Brain microvascular endothelial cell (primary cell): ENCODE measurements around the gene P3R3URF.

Source experiments
- DNase-seq: peaks from one replicate; pipeline ENCODE4 v3.0.0-alpha.2; 2020
- H3K27ac ChIP-seq: fragments of 250-450 bp; sonication (Bioruptor Pico); 2 replicates; pipeline ENCODE4 v1.5.1; 2020; ENCODE audit warnings: mild to moderate bottlenecking, moderate library complexity
- H3K27me3 ChIP-seq: fragments of 250-450 bp; sonication (Bioruptor Pico); replicated peaks from 2 replicates; pipeline ENCODE4 v1.5.1; 2020; ENCODE audit warnings: mild to moderate bottlenecking
- H3K36me3 ChIP-seq: fragments of 250-450 bp; sonication (Bioruptor Pico); replicated peaks from 2 replicates; pipeline ENCODE4 v1.5.1; 2020; ENCODE audit warnings: mild to moderate bottlenecking
- H3K4me3 ChIP-seq: 2 replicates; pipeline ENCODE4 v1.5.1; 2011; ENCODE audit warnings: low read depth, mild to moderate bottlenecking, control low read depth, low read length, moderate library complexity
- in situ Hi-C: cut with HindIII; loops from 2 replicates; pipeline ENCODE4 v1.10.0; 2017; ENCODE audit warnings: low sequenced_read_pairs, low pct_ligation_motif_present
- TF ChIP-seq, protein P1 (sequence below): IDR thresholded peaks from 2 replicates; pipeline ENCODE4 v1.5.1; 2011; ENCODE audit warnings: low read depth, mild to moderate bottlenecking, moderate library complexity, low read length, control low read depth, inconsistent platforms; ENCODE audit errors: missing control alignments

The P3R3URF gene

DNA sequence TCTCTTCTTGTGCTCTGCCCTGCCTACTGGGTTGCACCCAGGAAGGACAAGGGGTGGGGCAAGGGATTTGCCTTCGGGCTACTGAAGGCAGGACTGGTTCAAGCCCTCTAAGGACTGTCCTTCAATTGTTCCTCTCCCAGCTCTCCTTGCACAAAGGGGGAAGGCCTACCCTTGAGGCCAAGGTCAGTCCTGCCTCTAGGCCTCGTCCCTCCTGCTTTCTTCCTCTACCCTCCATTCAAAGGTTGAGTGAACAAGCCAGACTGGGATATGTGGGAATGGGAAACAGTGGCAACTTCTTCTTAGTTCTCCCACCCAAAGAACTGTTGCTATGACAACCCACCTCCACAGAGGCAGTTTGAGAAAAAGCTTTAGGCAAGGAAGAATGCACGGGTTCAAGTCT, 29.5 kb upstream of the P3R3URF start:
- no peaks in the 10 kb centered on the region for H3K27me3 ChIP-seq
- H3K4me3 ChIP-seq: no peak overlapping the region
- no peaks in the 10 kb centered on the region for H3K36me3 ChIP-seq
- TF ChIP-seq, protein P1, sequence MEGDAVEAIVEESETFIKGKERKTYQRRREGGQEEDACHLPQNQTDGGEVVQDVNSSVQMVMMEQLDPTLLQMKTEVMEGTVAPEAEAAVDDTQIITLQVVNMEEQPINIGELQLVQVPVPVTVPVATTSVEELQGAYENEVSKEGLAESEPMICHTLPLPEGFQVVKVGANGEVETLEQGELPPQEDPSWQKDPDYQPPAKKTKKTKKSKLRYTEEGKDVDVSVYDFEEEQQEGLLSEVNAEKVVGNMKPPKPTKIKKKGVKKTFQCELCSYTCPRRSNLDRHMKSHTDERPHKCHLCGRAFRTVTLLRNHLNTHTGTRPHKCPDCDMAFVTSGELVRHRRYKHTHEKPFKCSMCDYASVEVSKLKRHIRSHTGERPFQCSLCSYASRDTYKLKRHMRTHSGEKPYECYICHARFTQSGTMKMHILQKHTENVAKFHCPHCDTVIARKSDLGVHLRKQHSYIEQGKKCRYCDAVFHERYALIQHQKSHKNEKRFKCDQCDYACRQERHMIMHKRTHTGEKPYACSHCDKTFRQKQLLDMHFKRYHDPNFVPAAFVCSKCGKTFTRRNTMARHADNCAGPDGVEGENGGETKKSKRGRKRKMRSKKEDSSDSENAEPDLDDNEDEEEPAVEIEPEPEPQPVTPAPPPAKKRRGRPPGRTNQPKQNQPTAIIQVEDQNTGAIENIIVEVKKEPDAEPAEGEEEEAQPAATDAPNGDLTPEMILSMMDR: no peak
- DNase-seq: no peak
- in situ Hi-C loops: no loop called here
- H3K27ac ChIP-seq: no peak overlapping the region

DNA sequence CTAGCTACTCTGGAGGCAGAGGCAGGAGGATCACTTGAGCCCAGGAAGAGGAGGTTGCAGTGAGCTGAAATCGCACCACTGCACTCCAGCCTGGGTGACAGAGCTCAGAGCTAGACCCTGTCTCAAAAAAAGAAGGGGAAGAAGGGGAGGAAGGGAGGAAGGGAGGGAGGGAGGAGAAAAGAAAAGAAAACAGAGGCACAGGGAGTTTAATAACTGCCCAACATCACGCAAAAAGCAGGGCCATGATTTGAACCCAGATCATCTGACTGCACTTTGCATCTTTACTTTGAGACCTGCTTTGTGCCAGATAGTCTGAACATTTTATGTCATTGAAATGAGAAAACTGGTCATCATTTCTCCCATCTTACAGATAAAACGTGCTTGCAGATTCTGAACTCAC, 28.9 kb upstream of the P3R3URF start:
- no peaks in the 10 kb centered on the region for H3K36me3 ChIP-seq
- H3K27me3 ChIP-seq: no peaks in the 10 kb centered on the region
- no peak for DNase-seq
- H3K4me3 ChIP-seq: no peak overlapping the region
- no peak overlapping the region for H3K27ac ChIP-seq
- TF ChIP-seq, protein P1: no peak
- in situ Hi-C loops: no loop called here

DNA sequence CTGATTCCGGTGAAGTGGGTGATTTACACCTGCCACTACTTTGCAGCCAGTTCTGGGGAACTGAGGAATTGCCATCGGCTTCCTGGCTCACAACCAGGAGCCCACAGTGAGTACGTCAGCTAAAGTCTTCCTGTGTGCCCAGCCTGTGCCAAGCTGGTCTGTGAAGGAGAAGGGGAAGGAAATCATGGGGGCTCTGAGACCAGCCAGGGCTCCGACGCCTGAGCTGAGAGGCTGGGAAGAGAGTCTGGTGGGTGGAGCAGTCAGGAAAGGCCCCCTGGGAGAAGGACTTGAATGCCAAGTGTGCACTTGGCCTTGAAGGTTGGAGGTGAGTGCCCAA, 28.1 kb upstream of the P3R3URF start:
- Histone ChIP-seq H3K4me3 (peak overlapping the region; percentile 79), H3K36me3 (no peaks in the 10 kb centered on the region), H3K27me3 (no peaks in the 10 kb centered on the region), H3K27ac (no peak overlapping the region)
- TF ChIP-seq, protein P1: no peak
- in situ Hi-C loops: no loop called here
- DNase-seq: no peak

DNA sequence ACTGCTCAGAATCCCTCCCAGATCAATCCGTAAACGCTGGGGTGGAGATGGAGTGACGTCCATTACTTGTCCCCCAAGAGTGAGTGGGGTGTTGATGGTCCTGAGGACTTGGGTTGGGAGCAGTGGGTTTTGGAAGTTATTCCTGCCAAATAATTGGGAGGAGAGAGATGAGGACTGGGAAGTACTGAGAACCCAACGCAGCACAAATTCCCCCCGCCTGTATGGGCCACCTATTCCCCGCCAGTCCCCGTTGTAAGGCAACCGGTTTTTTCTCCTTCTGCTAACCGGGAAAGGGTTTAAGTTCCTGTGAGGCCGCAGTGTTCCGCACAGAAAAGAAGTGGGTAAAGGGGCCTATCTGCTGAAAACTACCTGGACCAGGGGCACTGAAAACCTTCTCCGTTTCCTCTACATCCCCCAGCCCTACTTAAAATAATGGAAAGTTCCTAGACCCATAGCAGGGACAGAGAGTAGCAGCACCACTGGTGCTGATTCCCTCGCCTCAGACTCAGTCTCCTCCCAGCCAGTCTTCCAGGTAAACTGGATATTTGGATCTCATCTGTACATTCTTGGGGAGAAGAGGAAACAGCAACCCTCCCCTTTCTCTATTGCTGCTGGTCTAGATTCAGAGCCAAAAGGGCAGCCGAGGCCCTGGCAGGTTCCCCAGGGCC, 27.6 kb upstream of the P3R3URF start:
- no peak overlapping the region for H3K27ac ChIP-seq
- TF ChIP-seq, protein P1: no peak
- in situ Hi-C loops: no loop called here

DNA sequence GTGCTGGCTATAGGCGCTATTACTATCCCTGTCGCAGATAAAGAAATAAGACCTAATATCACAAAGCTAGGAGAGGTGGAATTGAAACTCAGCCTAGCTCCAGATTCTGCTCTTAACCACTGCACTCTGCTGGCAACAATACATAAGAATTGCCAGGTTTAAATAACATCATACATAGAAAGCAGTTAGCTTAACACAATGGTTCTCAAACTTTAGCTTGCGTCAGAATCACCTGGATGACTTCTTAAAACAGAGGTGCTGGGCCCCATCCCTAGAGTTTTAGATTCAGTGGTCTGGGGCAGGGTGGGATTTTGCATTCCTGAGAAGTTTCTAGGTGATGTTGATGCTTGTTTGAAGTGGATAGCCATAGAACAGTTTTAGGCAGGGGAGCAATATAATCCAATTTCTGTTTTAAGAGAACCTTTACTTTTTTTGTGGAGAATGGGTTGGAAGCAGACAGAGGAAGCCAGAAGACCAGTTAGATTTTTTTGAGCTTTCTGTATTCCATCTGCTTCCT, 23.0 kb upstream of the P3R3URF start:
- Histone ChIP-seq H3K4me3 (no peak overlapping the region), H3K27me3 (no peaks in the 10 kb centered on the region), H3K27ac (no peak overlapping the region), H3K36me3 (peaks cover 4% of the 10 kb centered on the region)
- DNase-seq: no peak
- in situ Hi-C loops: no loop called here
- TF ChIP-seq, protein P1: no peak

More for the DNA sequence above, 27.6 kb upstream of the P3R3URF start:
- Histone ChIP-seq H3K4me3 (peak overlapping the region; percentile 79), H3K27me3 (no peaks in the 10 kb centered on the region), H3K36me3 (no peaks in the 10 kb centered on the region)
- DNase-seq: no peak
